Fibroblast of lung (primary cell): Measurements from ENCODE around the gene RSPH10B.
"Not testable (repeated sequence)": the region's sequence is repeated elsewhere in the genome, so short reads cannot be mapped to it uniquely, and the experiment has no call there.

Experiments used
- EZH2 ChIP-seq: IDR thresholded peaks from 2 replicates; pipeline ENCODE4 v1.5.1; 2012; ENCODE audit warnings: low read length, control low read depth, mild to moderate bottlenecking; ENCODE audit errors: missing control alignments
- TF ChIP-seq, protein P1 (sequence below), 2 donors: IDR thresholded peaks in 1 of 2; conservative IDR thresholded peaks in 1 of 2; 1 replicate in 1 of 2; 2 replicates in 1 of 2; pipeline ENCODE4 v1.5.1; 2011 to 2012; ENCODE audit warnings: low read length in 2 of 2, control low read depth in 1 of 2, inconsistent platforms in 1 of 2, low read depth in 1 of 2, mild to moderate bottlenecking in 1 of 2

DNA sequence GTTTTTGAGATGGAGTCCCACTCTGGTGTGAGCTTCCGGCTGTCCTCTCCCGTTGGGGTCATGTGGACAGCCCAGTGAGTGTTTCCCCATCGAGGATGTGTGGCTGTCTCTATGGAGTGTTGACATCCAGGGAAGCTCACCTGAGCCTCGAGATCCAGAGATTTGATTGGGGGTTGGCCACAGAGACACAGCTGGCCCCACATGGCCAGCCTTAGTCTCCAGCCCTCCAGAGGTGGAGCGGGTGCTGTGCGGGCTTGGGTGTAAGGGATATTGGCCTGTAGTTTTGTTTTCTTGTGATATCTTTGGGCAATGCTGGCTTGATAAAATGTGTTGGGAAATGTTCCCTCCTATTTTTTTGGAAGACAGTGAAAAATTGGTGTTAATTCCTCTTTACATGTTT, 54.0 kb downstream of the RSPH10B start:
- TF ChIP-seq EZH2, result not testable (repeated sequence)
- TF ChIP-seq, protein P1, sequence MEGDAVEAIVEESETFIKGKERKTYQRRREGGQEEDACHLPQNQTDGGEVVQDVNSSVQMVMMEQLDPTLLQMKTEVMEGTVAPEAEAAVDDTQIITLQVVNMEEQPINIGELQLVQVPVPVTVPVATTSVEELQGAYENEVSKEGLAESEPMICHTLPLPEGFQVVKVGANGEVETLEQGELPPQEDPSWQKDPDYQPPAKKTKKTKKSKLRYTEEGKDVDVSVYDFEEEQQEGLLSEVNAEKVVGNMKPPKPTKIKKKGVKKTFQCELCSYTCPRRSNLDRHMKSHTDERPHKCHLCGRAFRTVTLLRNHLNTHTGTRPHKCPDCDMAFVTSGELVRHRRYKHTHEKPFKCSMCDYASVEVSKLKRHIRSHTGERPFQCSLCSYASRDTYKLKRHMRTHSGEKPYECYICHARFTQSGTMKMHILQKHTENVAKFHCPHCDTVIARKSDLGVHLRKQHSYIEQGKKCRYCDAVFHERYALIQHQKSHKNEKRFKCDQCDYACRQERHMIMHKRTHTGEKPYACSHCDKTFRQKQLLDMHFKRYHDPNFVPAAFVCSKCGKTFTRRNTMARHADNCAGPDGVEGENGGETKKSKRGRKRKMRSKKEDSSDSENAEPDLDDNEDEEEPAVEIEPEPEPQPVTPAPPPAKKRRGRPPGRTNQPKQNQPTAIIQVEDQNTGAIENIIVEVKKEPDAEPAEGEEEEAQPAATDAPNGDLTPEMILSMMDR (conservative IDR thresholded peaks at IDR 0.05 in 1 of 2, IDR thresholded peaks at IDR 0.05 in 1 of 2; ENCODE audit: low read depth in 1 of 2, low read length in 2 of 2), result not testable (repeated sequence)
